Skin epidermis (tissue), 12 donors: ENCODE results near the gene PRKG1.

ENCODE experiments used
- H3K27ac ChIP-seq, 21 experiments: fragments of 200-600 bp; sonication (generic) in 11 of 21; one replicate each; pipeline ENCODE4 v1.5.0; 2020; ENCODE audit warnings: mild to moderate bottlenecking in 3 of 21, inconsistent platforms in 2 of 21, moderate library complexity in 2 of 21
- H3K4me3 ChIP-seq, 7 experiments: fragments of 200-600 bp; sonication (generic) in 2 of 7; one replicate each; pipeline ENCODE4 v1.5.0; 2020; ENCODE audit warnings: inconsistent platforms in 2 of 7, mild to moderate bottlenecking in 2 of 7, moderate library complexity in 1 of 7

PRKG1 gene

DNA sequence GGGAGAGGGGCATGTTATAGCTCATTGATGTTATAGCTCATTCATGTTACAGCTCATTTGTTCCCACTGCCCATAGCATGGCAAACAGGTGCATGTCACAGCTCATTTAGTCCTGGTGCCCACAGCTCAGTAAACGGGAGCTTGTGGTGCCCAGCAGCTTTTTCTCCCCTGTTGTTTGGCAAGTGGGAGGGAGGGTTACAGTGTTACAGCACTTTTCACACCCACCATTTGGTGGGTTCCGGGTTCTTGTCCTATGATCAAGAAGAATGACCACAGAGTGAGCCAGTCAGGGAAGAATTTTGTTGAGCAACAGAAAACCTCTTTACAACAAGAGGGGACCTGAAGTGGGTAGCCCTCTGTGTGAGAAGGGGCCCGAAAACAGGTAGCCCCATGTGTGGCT is 787.9 kb downstream of the PRKG1 start:
- no peak overlapping the region for H3K27ac ChIP-seq
- no peak overlapping the region for H3K4me3 ChIP-seq

GRCh38 chr10:51867956-51868355 is 793.7 kb downstream of the PRKG1 start:
- Histone ChIP-seq H3K27ac (no peak overlapping the region), H3K4me3 (no peak overlapping the region)

DNA sequence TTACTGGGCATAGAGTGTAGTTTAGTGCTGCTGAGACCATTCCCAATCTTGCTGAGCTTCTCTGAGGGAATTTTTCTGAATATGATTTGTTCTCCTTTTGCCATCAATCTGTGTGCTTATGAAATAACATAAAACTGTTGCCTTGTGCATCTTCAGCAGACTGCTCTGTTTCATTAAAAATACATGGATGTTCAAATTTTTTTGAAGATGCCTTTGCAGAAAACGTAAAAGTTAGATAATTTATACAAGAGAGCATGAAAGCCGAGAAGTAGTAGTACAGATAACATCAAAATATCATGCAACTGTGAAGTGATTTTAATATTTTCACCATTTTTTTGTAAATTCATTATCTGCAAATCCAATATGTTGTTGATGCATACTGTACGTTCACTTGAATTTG is 799.8 kb downstream of the PRKG1 start:
- no peak overlapping the region for H3K4me3 ChIP-seq
- no peak overlapping the region for H3K27ac ChIP-seq

DNA sequence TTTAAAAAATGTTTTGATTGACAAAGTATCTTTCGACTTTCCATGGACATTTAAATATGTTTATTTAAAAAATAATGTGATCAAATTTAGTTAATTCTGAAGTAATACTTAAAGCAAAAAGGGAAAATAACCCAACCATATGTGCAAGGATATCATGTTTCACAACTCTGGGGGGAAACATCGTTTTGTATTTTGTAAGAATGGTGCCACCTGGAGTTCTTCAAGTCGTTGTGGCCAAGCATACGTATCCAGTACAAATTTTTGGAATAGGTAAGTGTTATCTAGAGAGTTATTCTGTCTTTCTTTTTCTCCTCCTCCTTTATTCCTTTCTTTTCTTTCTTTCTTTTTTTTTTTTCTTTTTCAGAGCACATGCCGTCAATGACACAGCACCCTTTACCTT is 801.3 kb downstream of the PRKG1 start:
- H3K27ac ChIP-seq, result no peak overlapping the region
- H3K4me3 ChIP-seq, result no peak overlapping the region

GRCh38 chr10:51876503-51876902 is 802.2 kb downstream of the PRKG1 start:
- no peak overlapping the region for H3K27ac ChIP-seq
- no peak overlapping the region for H3K4me3 ChIP-seq

- Histone ChIP-seq H3K27ac (no peak overlapping the region), H3K4me3 (no peak overlapping the region)
Observed at GRCh38 chr10:51876979-51877378, 802.7 kb downstream of the PRKG1 start.

DNA sequence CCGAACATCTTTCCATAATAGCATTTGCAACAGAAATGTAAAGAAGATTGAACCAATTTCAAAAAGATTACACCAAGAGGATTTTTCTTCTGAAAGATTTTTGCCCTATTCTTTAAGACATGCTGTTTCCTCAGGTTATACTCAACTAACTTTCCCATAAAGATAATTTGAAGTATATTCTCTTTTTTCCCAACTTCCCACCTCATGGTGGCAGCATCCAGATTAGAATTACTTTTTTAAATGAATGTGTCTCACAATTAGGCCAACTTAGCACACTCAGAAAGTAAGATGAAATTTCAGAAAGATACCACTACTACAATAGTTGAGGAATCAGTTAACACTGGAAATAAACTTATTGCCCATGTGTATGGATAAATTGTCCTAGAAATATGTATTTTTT is 803.3 kb downstream of the PRKG1 start:
- no peak overlapping the region for H3K27ac ChIP-seq

GRCh38 chr10:51878695-51879094 is 804.4 kb downstream of the PRKG1 start:
- peak overlapping the region in 14 of 21 experiments; percentile 9 to 81 (median 52) for H3K27ac ChIP-seq
- no peak overlapping the region for H3K4me3 ChIP-seq

More for the DNA sequence above, 803.3 kb downstream of the PRKG1 start:
- no peak overlapping the region for H3K4me3 ChIP-seq

DNA sequence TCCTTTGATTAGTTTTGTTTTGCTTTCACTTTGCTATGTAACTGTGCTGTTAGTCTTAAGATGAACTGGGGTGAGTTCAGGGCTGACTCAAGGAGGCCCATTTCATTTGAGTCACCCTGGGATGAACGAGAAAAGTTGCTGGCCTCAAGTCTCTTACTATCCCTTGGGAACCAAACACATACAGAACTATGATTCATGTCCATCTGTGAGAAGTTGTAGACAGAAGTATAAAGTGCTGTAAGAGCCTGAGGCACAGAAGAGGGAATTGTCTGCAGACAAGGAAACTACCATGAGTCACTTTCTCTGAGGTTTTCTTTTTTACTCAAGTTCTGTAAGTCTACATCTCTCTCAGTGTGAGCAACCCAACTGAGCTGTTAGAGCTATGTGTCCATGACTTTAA is 805.0 kb downstream of the PRKG1 start:
- Histone ChIP-seq H3K4me3 (no peak overlapping the region), H3K27ac (peak overlapping the region in 16 of 21 experiments; percentile 25 to 81 (median 54))

DNA sequence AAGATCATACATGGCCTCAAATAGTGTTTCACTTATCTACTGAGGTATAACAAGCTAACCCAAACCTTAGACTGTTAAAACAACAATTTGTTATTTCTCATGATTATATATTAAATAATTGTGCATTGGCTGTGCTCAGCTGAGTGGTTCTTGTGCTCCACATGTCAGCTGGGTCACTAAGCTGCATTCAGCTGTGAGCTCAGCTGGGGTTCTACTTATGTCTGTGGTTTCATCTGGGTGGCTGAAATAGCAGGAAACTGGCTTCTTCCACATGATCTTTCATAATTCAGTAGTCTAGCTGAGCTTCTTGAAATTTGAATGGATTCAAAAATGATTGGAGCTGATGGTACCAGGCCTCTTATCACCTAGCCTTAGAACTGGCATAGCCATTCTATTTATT is 806.9 kb downstream of the PRKG1 start:
- H3K27ac ChIP-seq, result peak overlapping the region in 1 of 21 experiments; percentile 13
- no peak overlapping the region for H3K4me3 ChIP-seq

DNA sequence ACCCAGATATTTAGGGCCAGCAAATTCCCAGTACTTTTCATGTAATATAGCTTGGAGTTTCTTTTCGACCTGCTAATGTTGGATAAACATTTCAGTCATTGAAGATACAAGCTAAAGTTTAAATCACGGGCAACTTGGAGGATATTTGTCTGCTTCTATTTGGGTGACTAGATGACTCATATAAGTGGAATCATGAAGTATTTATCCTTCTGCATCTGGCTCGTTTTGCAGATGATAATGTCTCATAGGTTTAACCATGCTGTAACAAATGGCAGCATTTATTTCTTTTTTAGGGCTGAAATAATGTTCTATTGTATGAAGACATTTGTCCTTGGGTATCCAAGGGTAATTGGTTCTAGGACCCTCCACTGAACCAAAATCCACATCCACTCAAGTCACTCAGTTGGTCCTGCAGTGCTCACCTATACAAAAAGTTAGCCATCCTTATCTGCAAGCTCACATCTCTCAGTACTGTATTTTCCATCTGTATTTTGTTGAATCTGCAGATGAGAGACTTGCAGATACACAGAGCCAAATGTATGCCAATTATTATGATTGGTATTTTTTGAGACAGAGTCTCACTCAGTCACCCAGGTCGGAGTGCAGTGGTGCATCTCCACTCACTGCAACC is 812.3 kb downstream of the PRKG1 start:
- H3K27ac ChIP-seq, result no peak overlapping the region

DNA sequence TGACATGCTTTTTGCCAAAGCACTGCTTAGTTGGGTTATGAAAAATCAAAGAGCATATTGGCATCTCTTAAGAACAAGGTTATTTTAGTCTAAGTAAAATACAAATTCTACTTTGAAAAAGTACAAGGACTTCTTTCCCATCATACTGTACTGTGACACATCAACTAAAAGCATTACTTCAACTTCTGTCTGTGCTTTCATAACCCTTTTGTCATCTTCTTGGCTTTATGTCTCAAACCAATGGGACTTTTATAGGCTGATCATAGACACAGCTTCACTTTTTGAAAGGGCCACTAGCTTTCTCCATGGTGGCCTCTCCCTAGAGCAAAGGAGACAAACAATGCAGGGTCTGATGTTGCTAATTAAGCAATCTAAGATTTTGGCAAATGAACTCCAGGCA is 814.0 kb downstream of the PRKG1 start:
- Histone ChIP-seq H3K4me3 (no peak overlapping the region), H3K27ac (no peak overlapping the region)

More for the DNA sequence above, 812.3 kb downstream of the PRKG1 start:
- no peak overlapping the region for H3K4me3 ChIP-seq

DNA sequence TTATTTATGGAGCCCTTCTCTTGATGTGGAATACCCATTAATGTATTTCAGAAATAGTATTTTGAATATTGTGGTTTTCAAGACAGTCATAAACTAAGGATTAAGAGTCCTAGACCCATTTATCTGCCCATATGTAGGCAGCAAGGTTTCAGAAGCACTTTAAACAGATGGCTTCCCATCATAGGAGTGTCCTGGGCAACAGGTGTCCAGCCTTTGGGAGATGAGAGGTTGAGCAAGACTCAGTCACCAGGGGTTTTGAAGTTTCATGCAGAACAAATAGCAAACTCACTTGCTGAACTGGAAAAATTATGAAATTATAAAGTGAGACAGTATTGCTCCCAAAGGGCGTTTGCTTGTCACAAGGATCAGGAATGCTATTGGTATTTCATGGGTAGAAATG is 818.0 kb downstream of the PRKG1 start:
- H3K4me3 ChIP-seq, result no peak overlapping the region
- no peak overlapping the region for H3K27ac ChIP-seq

- Histone ChIP-seq H3K27ac (peak overlapping the region in 1 of 21 experiments; percentile 29), H3K4me3 (no peak overlapping the region)
Observed at GRCh38 chr10:51892965-51893658, 818.8 kb downstream of the PRKG1 start.

DNA sequence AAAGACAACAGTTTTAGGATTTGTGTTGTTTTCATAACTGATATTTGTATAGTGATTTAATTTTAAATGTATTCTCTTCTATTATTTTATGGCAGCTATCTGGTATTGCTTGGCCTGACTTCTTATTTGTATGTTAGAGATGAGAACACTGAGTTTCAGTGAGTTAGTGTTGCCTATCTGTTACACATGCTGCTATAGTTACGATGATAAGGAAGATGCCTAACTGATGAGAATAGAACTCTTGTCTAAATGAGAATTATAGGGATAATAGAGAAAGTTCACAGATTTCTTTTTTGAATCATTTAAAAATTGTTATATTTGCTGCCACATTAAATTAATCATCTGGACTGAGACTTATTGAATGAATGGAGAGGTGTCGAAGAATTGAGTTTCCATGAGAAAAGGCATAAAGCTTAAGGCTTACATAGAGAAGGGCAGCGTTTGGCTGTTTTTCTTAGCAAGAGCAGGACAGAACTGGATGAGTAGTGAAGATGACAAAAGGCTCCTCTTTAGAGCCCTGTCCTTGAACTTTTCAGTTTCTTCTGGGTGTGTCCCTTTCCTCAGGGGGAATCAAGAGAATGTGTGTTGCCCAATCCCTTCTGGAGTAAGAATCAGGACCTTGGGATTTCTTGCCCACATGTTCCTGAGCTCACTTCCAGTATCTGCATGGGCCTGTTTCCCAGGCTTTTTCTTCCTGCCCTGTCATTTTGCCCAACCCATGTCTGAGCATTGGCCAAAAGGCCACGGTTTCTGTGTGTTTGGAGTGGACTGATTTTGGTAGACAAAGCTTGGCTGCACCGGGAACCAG is 820.7 kb downstream of the PRKG1 start:
- Histone ChIP-seq H3K4me3 (no peak overlapping the region), H3K27ac (peak overlapping the region in 12 of 21 experiments; percentile 3 to 82 (median 38))

GRCh38 chr10:51896849-51897248 is 822.6 kb downstream of the PRKG1 start:
- Histone ChIP-seq H3K4me3 (no peak overlapping the region), H3K27ac (peak overlapping the region in 4 of 21 experiments; percentile 7 to 82 (median 36))

GRCh38 chr10:51897560-51897959 is 823.3 kb downstream of the PRKG1 start:
- H3K27ac ChIP-seq, result peak overlapping the region in 5 of 21 experiments; percentile 6 to 50 (median 16)

DNA sequence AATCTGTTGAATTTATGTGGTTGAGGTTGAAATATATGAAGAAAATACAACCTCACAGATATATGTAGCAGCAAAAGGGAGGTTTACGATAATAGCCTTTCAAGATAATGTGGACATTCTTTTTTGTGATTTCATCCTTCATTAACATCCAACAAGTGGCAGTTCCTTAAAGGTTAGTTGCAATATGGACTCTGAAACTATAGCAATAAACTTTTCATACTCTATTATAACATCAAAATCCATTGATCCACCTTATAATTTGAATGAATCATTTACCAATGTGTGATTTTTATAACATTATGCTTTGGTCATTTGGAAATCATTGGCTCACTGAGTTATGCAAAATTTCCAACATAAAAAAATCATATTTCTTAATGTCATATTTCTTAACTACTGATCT is 825.9 kb downstream of the PRKG1 start:
- H3K27ac ChIP-seq, result no peak overlapping the region
- H3K4me3 ChIP-seq, result no peak overlapping the region

More at GRCh38 chr10:51897560-51897959, 823.3 kb downstream of the PRKG1 start:
- no peak overlapping the region for H3K4me3 ChIP-seq

- Histone ChIP-seq H3K27ac (no peak overlapping the region), H3K4me3 (no peak overlapping the region)
Observed at GRCh38 chr10:51903675-51904074, 829.4 kb downstream of the PRKG1 start.

GRCh38 chr10:51905032-51905431 is 830.7 kb downstream of the PRKG1 start:
- H3K27ac ChIP-seq, result no peak overlapping the region
- H3K4me3 ChIP-seq, result no peak overlapping the region

DNA sequence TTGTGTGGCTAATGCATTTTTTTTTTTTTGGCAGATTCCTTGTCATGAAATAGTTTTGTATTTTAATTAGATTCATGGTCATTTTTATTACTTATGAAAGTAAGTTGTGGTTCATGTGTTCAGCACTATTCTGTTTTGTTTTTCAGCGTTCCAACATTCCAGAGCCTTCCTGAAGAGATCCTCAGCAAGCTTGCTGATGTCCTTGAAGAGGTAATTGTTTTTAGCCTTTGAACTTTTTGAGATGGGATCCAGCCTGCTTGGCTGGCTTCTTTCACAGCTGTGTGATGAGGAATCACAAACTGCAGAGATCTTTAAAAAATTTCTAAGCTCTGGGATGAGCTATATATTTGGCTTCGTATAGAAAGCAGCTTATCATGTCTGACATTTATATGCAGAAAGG is 833.1 kb downstream of the PRKG1 start:
- H3K27ac ChIP-seq, result no peak overlapping the region
- no peak overlapping the region for H3K4me3 ChIP-seq
